WERI-Rb-1 (cell line): ENCODE data around the gene EIF5.

ENCODE experiments used
- DNase-seq: peaks from one replicate; pipeline ENCODE4 v3.0.0-alpha.2; 2020
- H3K27ac ChIP-seq: fragments of 250-450 bp; sonication (Bioruptor Pico); 2 replicates; pipeline ENCODE4 v1.5.1; 2020; ENCODE audit warnings: mild to moderate bottlenecking, moderate library complexity
- H3K27me3 ChIP-seq: fragments of 250-450 bp; sonication (Bioruptor Pico); 2 replicates; pipeline ENCODE4 v1.5.1; 2021; ENCODE audit warnings: mild to moderate bottlenecking, low read depth, moderate library complexity; ENCODE audit not compliant: insufficient read depth, severe bottlenecking
- H3K36me3 ChIP-seq: fragments of 250-450 bp; sonication (Bioruptor Pico); 2 replicates; pipeline ENCODE4 v1.5.1; 2020; ENCODE audit warnings: mild to moderate bottlenecking, moderate library complexity
- H3K4me3 ChIP-seq: 2 replicates; pipeline ENCODE4 v1.5.1; 2011; ENCODE audit warnings: low read depth, mild to moderate bottlenecking, control low read depth, low read length
- H3K9me3 ChIP-seq: fragments of 250-450 bp; sonication (Bioruptor Pico); 2 replicates; pipeline ENCODE4 v1.5.1; 2021; ENCODE audit warnings: mild to moderate bottlenecking, moderate library complexity; ENCODE audit not compliant: severe bottlenecking
- TF ChIP-seq, protein P1 (sequence below): IDR thresholded peaks from 2 replicates; pipeline ENCODE4 v1.5.1; 2011; ENCODE audit warnings: low read depth, mild to moderate bottlenecking, control low read depth, inconsistent platforms, low read length

EIF5 gene

DNA sequence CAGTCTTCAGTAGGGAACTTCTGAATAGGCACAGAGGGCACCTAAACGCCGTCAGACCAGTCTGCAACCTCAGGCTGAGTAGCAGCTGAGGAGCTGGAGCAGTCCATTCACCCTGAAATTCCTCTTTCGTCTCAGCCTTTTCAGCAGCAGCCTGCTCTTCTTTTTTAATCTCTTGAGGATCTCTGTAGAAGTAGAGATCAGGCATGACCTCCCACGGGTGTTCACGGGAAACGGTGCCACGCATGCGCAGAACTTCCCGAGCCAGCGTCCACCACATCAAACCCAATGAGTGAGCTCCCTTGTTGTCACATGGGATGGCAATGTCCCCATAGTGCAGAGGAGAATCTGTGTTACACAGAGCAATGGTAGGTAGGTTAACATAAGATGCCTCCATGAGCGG is 40.1 kb downstream of the EIF5 start:
- Histone ChIP-seq H3K36me3 (no peaks in the 10 kb centered on the region), H3K4me3 (no peak overlapping the region), H3K9me3 (no peaks in the 10 kb centered on the region), H3K27me3 (no peaks in the 10 kb centered on the region), H3K27ac (no peak overlapping the region)
- no peak for DNase-seq
- TF ChIP-seq, protein P1, sequence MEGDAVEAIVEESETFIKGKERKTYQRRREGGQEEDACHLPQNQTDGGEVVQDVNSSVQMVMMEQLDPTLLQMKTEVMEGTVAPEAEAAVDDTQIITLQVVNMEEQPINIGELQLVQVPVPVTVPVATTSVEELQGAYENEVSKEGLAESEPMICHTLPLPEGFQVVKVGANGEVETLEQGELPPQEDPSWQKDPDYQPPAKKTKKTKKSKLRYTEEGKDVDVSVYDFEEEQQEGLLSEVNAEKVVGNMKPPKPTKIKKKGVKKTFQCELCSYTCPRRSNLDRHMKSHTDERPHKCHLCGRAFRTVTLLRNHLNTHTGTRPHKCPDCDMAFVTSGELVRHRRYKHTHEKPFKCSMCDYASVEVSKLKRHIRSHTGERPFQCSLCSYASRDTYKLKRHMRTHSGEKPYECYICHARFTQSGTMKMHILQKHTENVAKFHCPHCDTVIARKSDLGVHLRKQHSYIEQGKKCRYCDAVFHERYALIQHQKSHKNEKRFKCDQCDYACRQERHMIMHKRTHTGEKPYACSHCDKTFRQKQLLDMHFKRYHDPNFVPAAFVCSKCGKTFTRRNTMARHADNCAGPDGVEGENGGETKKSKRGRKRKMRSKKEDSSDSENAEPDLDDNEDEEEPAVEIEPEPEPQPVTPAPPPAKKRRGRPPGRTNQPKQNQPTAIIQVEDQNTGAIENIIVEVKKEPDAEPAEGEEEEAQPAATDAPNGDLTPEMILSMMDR: no peak

DNA sequence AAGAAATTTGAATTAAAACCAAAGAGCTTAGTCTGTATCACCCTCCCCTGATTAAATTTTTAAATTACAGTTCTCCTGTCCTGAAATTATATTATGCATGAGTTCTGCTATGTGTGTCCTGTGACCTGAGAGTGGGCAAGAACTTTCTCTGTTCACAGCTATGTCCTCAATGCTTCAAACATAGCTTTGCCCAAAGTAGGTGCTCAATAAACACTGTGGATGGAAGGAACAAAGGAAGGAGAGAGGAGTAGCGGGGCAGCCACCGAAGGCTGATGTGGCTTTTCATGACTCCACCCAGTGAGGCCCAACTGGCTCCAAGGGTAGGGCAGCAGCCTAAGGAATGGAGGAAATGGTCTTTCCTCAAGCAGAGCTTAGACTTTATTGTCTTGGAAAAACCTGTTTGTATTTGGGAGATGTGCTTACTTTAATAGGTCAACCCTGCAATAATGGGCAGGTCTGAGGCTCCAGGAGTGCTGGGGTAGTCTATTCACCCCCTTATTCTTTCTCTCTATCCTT is 43.5 kb downstream of the EIF5 start:
- H3K4me3 ChIP-seq: no peak overlapping the region
- DNase-seq: no peak
- H3K27ac ChIP-seq: no peak overlapping the region
- peaks cover 2% of the 10 kb centered on the region for H3K9me3 ChIP-seq
- H3K36me3 ChIP-seq: no peaks in the 10 kb centered on the region
- TF ChIP-seq, protein P1: no peak
- H3K27me3 ChIP-seq: no peaks in the 10 kb centered on the region

DNA sequence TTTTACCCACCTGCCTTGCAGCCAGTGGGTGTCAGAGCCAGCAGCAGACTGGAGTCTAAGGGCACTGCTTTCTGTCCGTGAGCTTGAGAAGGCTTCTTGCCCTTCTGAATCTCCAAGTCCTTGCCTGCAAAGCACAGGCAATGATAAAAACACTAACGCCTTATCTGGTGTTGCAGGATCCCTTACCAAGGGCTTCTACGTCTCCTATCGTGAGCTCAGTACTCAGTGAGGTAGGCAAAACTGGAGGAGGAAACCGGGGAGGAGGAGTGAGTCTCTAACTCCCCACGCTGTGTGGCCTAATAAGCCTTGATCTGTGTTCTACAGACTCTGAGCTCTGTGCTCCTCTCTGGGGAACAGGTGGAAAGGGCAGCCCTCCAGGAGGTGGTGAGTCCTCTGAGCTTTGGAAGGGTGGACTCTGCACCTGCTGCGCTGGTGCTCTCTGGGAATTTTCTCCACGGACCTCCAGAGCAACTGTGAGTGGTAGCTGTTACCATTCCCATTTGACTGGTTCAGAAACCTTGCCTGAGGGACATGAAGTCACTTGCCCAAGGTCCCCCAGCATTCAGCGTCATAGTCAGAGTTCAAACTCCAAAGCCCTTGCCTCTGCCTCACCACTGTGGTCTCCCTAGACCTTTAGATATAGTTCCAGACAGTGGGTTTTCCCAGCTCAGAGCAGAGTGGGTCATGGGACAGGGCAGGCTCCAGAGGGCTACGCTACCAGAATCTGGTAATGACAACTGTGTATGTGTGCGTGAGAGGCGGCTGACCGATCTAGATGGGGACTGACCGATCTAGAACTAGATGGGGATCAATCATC is 44.2 kb downstream of the EIF5 start:
- Histone ChIP-seq H3K27me3 (no peaks in the 10 kb centered on the region), H3K36me3 (no peaks in the 10 kb centered on the region), H3K27ac (no peak overlapping the region), H3K4me3 (no peak overlapping the region), H3K9me3 (peaks cover 2% of the 10 kb centered on the region)
- no peak for DNase-seq
- TF ChIP-seq, protein P1: no peak

DNA sequence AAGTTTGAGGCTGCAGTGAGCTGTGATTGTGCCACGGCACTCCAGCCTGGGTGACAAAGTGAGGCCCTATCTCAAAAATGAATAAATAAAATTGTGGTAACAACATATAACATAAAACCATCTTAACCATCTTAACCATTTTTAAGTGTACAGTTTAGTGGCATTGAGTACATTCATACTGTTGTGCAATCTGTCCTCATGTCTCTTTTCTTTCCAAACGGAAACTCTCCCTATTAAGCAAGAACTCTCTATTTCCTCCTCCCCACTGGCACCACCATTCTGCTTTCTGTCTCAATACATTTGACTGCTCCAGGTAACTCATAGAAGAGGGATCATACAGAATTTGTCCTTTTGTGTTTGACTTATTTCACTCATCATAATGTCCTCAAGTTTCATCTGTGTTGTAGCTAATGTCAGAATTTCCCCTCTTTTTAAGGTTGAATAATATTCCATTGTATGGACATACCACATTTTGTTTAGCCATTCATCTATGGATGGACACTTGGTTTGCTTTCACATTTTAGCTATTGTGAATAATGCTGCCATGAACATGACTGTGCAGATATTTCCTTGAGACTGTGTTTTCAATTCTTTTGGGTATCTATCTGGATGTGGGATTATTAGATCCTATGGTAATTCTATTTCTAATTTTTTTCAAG is 46.8 kb downstream of the EIF5 start:
- no peak overlapping the region for H3K4me3 ChIP-seq
- no peaks in the 10 kb centered on the region for H3K36me3 ChIP-seq
- peaks cover 2% of the 10 kb centered on the region for H3K9me3 ChIP-seq
- no peak for DNase-seq
- TF ChIP-seq, protein P1: no peak
- H3K27ac ChIP-seq: no peak overlapping the region
- H3K27me3 ChIP-seq: no peaks in the 10 kb centered on the region

DNA sequence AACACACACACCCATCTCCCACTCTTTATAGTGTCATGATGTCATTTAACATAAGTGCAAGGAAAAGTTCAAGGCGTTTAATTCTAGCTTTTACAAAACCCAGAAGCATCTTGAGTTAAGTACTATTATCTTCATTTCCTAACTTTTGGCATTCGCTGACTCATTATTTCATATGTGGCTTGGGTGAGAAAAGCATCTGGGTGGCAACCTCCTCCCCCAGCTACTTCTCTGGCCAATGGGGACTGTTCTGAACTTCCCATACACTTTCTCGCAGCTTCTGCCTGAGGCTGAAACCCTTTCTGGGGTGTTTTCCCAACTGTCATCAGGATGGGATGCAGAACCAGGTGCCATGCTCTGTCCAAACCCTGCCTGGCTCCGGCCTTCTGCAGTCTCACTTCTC is 48.3 kb downstream of the EIF5 start:
- Histone ChIP-seq H3K27me3 (no peaks in the 10 kb centered on the region), H3K4me3 (no peak overlapping the region), H3K36me3 (no peaks in the 10 kb centered on the region), H3K9me3 (peaks cover 2% of the 10 kb centered on the region), H3K27ac (no peak overlapping the region)
- DNase-seq: no peak
- TF ChIP-seq, protein P1: no peak
